ENCODE results near the gene ALDOA. TPM values are rescaled to one million over a fixed set of nuclear protein-coding genes. Genes with fewer than 3 reads are reported as not detected.

Gene ALDOA
- total RNA-seq, 4 donors from 2014 or later: 1,024 to 1,551 (median 1,380) TPM

DNA sequence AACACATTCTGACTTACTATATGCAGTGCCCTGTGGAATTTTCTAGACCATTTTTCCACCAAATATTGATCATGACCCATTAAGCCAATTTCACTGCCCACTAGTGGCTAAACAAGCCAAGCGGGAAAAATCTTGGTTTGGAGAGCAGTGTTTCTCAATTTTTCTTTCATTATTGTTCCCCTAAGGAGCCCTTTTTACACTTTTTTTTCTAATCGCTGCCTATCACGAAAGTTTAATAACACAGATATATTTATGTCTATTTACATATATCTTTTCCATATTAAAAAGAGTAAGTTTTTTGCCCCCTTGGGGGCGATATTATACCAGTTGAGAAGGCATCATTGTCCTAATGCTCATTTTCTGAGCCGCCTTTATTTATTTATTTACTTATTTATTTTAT, 23.7 kb upstream of the ALDOA start:
- H3K27ac ChIP-seq: no peak overlapping the region
- H3K4me3 ChIP-seq: no peak overlapping the region
- no peak for DNase-seq
- H3K4me1 ChIP-seq: no peaks in the 10 kb centered on the region
- intact Hi-C loops (cut with DNase I): no loop called here
- no peaks in the 10 kb centered on the region for H3K36me3 ChIP-seq
- no peaks in the 10 kb centered on the region for H3K9me3 ChIP-seq
- 13 to 16% methylated on average over 5 of the region's 5 CpGs for WGBS, 2 donors
- H3K27me3 ChIP-seq: peaks cover 0 to 20% (median 2%) of the 10 kb centered on the region in 4 donors
- TF ChIP-seq, protein P1, sequence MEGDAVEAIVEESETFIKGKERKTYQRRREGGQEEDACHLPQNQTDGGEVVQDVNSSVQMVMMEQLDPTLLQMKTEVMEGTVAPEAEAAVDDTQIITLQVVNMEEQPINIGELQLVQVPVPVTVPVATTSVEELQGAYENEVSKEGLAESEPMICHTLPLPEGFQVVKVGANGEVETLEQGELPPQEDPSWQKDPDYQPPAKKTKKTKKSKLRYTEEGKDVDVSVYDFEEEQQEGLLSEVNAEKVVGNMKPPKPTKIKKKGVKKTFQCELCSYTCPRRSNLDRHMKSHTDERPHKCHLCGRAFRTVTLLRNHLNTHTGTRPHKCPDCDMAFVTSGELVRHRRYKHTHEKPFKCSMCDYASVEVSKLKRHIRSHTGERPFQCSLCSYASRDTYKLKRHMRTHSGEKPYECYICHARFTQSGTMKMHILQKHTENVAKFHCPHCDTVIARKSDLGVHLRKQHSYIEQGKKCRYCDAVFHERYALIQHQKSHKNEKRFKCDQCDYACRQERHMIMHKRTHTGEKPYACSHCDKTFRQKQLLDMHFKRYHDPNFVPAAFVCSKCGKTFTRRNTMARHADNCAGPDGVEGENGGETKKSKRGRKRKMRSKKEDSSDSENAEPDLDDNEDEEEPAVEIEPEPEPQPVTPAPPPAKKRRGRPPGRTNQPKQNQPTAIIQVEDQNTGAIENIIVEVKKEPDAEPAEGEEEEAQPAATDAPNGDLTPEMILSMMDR (IDR thresholded peaks at IDR 0.05): peak in 4 of 6 experiments; percentile 4 to 44 (median 32)
- TF ChIP-seq POLR2A (IDR thresholded peaks at IDR 0.05): no peak

DNA sequence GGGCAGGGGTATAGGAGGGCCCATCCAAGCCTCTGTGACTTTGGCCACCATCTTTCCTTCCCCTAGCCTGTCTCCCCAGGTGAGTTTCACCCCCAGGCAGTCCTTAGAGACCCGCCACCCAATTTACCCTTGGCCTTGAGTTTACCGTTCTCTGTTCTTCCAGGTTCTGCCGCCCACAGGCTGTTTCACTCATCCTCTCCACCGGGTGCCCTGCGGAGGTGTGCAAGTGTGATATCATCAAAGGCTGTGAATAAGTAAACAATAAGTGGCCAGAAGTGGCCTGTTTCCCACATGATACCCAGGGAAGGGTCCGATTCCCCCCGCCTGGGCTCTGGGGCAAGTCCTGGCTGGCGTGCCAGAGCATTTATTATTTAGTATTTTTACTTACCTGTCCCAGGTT, 19.4 kb upstream of the ALDOA start:
- peaks cover 0 to 27% (median 3%) of the 10 kb centered on the region in 3 donors for H3K4me1 ChIP-seq
- H3K4me3 ChIP-seq: no peak overlapping the region
- peaks cover 0 to 19% (median 0%) of the 10 kb centered on the region in 4 donors for H3K27me3 ChIP-seq
- H3K9me3 ChIP-seq: no peaks in the 10 kb centered on the region
- no peak for TF ChIP-seq POLR2A (IDR thresholded peaks at IDR 0.05)
- TF ChIP-seq, protein P1 (IDR thresholded peaks at IDR 0.05): no peak
- no peak for DNase-seq
- H3K27ac ChIP-seq: no peak overlapping the region
- H3K36me3 ChIP-seq: no peaks in the 10 kb centered on the region
- WGBS, 2 donors: 39 to 42% methylated on average over 7 to 8 of the region's 8 CpGs
- intact Hi-C loops (cut with DNase I): no loop called here

DNA sequence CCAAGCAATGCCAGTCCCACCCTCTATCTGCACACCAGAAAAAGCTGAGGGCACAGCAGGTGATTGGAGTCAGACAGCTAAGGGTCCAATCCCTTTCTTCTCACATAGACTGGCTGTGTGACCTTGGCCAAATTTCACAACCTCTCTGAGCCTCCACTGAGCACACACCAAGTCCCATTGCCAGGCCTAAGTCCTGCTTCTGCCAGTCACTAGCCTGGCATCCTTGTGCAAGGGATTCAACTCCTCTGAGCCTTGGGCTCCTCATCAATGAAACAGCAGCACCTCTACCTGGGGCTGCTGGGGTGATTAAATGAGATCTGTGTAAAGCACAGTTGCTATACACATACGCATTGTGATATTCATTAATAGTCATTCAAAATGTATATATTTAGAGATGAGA, 19.0 kb upstream of the ALDOA start:
- H3K4me3 ChIP-seq: no peak overlapping the region
- no peaks in the 10 kb centered on the region for H3K9me3 ChIP-seq
- DNase-seq: no peak
- 79 to 100% methylated on average over 1 of the region's 1 CpG for WGBS, 2 donors
- H3K4me1 ChIP-seq: peaks cover 0 to 28% (median 3%) of the 10 kb centered on the region in 3 donors
- no peak overlapping the region for H3K27ac ChIP-seq
- intact Hi-C loops (cut with DNase I): no loop called here
- no peaks in the 10 kb centered on the region for H3K36me3 ChIP-seq
- peaks cover 0 to 19% (median 0%) of the 10 kb centered on the region in 4 donors for H3K27me3 ChIP-seq
- TF ChIP-seq POLR2A (IDR thresholded peaks at IDR 0.05): no peak
- TF ChIP-seq, protein P1 (IDR thresholded peaks at IDR 0.05): no peak

DNA sequence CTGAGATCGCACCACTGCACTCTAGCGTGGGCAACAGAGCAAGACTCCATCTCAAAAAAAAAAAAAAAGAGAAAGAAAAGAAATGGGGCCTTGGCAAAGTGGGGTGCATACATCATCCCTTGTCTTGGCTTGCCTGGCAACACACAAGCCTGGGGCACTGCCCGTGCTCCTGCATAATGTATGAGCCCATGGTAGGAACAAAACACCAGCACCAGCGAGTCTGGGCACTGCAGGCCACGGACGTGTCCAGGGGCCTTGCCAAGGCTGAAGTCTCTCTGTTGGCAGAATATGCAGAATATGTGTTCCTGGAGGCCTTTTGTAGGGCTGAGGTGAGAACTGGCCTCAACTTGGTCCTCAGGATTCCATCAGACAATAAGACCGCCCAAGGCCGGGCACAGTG, 15.7 kb upstream of the ALDOA start:
- no peak for DNase-seq
- Histone ChIP-seq H3K36me3 (no peaks in the 10 kb centered on the region), H3K27me3 (peaks cover 0 to 3% (median 0%) of the 10 kb centered on the region in 4 donors), H3K9me3 (no peaks in the 10 kb centered on the region), H3K27ac (peak overlapping the region in 2 of 4 donors; percentile 11 to 56), H3K4me3 (no peak overlapping the region), H3K4me1 (peaks cover 15 to 59% (median 20%) of the 10 kb centered on the region in 3 donors)
- WGBS, 2 donors: 51 to 62% methylated on average over 7 to 8 of the region's 8 CpGs
- intact Hi-C loops (cut with DNase I): no loop called here
- TF ChIP-seq, protein P1 (IDR thresholded peaks at IDR 0.05): no peak
- TF ChIP-seq POLR2A (IDR thresholded peaks at IDR 0.05): no peak

DNA sequence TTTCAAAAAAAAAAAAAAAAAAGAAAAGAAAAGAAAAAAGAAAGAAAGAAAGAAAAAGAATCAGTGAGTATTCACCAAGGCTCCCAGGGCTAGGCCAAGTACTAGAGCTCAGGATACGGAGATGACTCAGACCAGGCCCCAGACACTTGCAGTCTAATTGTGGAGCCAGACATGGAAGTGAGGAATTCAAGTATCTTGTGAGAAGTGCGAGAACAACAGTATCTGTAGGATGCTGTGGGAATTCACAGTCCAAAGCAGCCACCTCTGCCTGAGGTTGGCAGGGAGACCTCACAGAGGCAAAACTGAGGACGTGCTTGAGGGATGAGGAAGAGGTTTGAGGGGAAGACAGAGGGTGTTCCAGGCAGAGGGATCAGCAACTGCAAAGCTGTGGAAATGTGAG, 14.0 kb upstream of the ALDOA start:
- no peak for TF ChIP-seq POLR2A (IDR thresholded peaks at IDR 0.05)
- TF ChIP-seq, protein P1 (IDR thresholded peaks at IDR 0.05): no peak
- no peaks in the 10 kb centered on the region for H3K9me3 ChIP-seq
- no peak for DNase-seq
- H3K27me3 ChIP-seq: no peaks in the 10 kb centered on the region
- H3K4me1 ChIP-seq: peaks cover 18 to 69% (median 28%) of the 10 kb centered on the region in 3 donors
- intact Hi-C loops (cut with DNase I): no loop called here
- no peaks in the 10 kb centered on the region for H3K36me3 ChIP-seq
- 45 to 74% methylated on average over 3 of the region's 3 CpGs for WGBS, 2 donors
- no peak overlapping the region for H3K27ac ChIP-seq
- no peak overlapping the region for H3K4me3 ChIP-seq

All from esophagus squamous epithelium (tissue), 5 donors.